D721Med (cell line): Measurements from ENCODE around the gene FRS3.

ENCODE experiments used
- DNase-seq: peaks from one replicate; pipeline ENCODE4 v3.0.0; 2011; ENCODE audit warnings: low spot score; ENCODE audit not compliant: insufficient read length
- FAIRE-seq: peaks from 2 replicates; lab custom pipeline; 2011; peaks lifted over from hg19 to GRCh38; lab: Jason Lieb, UNC
- CTCF ChIP-seq: IDR thresholded peaks from 2 replicates; pipeline ENCODE4 v1.5.1; 2012; ENCODE audit warnings: mild to moderate bottlenecking, control low read depth; ENCODE audit not compliant: insufficient read depth; ENCODE audit errors: missing control alignments

Gene FRS3

GRCh38 chr6:41720262-41720620, 59.5 kb downstream of the FRS3 start:
- no peak for TF ChIP-seq CTCF
- DNase-seq: no peak
- no peak for FAIRE-seq
